PFSK-1 (cell line): ENCODE data around the gene GRM4.

Experiments
- FOXP2 ChIP-seq: optimal IDR thresholded peaks from 2 replicates; pipeline ENCODE3; 2011; ENCODE audit warnings: borderline replicate concordance, control low read depth, inconsistent platforms; ENCODE audit not compliant: insufficient read depth; ENCODE audit errors: extremely low read length, extremely low read depth
- POLR2AphosphoS5 ChIP-seq: IDR thresholded peaks from 2 replicates; pipeline ENCODE4 v1.6.1; 2012; ENCODE audit warnings: low read depth, mild to moderate bottlenecking, control low read depth, low read length, moderate library complexity
- REST ChIP-seq, 2 experiments: IDR thresholded peaks; 2 replicates each; pipeline versions ENCODE4 v1.6.1 to v1.8.0; 2011 to 2012; ENCODE audit warnings: low read depth in 2 of 2, low read length in 2 of 2, control low read depth in 1 of 2, inconsistent platforms in 1 of 2, mild to moderate bottlenecking in 1 of 2, moderate library complexity in 1 of 2; ENCODE audit not compliant: insufficient read depth in 1 of 2
- SIN3A ChIP-seq: IDR thresholded peaks from 2 replicates; pipeline ENCODE4 v1.6.1; 2012; ENCODE audit warnings: mild to moderate bottlenecking, low read length, moderate library complexity, borderline replicate concordance; ENCODE audit not compliant: insufficient read depth
- TAF1 ChIP-seq: IDR thresholded peaks from 2 replicates; pipeline ENCODE4 v1.6.1; 2012; ENCODE audit warnings: low read length, control low read depth, borderline replicate concordance; ENCODE audit not compliant: insufficient read depth

GRM4 gene

DNA sequence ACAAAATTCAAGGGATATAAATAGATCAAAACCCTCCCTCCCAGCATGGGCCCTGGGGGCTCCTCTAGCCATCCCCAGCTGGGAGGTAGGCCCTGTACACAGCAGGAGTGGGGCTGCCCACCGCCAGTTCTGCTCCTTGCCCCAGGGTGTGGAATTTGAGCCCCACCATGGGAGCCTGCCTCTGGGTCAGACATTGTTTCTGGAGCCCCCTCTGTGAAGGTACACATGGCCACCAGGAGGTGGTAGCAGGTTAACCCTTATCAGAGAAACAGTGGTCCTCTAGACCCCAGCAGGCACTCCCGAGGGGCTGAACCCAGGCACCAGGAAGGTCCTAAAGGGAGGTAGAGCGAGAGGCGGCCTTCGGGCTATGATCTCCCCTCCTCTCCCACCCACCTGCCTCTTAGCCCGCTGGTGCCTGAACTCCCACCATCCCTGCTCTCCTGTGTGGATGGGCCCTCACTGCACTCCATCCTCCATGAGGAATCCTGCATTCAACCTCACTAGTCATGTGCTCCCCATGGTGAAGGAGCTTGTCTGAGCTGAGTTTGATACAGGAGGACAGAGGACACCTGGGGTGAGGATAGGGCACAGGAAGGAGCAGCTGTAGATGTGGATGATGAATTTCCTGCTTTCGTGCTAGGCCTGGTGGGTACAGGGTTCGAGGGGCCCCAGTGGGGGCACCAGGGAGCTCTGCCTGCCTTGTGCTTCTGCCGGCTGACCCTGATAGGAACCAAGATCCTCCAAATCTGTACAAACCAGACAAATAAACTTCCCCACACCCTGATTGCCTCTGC is 114.9 kb downstream of the GRM4 start:
- no peak for TF ChIP-seq SIN3A
- no peak for TF ChIP-seq TAF1
- no peak for TF ChIP-seq REST (IDR thresholded peaks at IDR 0.05; ENCODE audit: insufficient read depth in 1 of 2, low read depth in 2 of 2, low read length in 2 of 2)
- TF ChIP-seq FOXP2: no peak

DNA sequence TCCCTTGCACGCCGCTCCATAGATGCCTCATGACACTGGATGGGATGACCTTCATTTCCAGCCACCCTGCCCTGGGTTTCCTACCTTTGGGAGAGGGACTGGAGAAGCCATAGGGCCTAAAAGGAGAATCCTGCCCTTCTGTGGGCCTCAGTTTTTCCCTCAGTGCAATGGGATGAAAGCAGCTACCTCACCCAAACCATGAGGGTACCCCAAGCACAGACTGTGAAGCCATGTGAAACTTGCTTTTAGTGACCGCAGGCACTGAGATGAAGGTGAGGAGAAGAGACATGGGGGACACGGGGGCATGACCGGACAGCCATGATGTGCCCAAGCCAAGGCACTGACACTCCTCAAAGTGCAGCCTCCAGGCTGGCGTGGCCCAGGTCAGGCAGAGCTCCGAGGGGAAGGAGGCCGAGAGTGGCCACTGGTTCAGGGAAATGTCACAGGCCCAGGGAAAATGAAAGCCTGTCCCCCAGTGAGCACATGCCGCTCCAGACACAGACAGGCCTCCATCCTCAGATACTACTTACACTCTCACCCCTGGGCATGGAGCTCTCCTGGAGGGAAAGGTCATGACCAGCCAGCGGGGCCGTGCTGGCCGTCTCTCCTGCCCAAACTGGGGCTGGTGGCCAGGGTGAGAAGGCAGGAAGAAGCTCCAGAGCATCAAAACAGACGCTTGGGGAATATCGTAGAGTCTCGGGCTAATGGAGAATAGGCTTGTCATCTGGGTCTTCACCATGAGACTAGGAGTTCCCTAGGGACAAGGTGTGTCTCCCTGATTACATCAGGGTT is 116.2 kb downstream of the GRM4 start:
- TF ChIP-seq TAF1 (no peak), FOXP2 (no peak), REST (IDR thresholded peaks at IDR 0.05; ENCODE audit: insufficient read depth in 1 of 2, low read depth in 2 of 2, low read length in 2 of 2) (no peak), POLR2AphosphoS5 (no peak), SIN3A (no peak)

DNA sequence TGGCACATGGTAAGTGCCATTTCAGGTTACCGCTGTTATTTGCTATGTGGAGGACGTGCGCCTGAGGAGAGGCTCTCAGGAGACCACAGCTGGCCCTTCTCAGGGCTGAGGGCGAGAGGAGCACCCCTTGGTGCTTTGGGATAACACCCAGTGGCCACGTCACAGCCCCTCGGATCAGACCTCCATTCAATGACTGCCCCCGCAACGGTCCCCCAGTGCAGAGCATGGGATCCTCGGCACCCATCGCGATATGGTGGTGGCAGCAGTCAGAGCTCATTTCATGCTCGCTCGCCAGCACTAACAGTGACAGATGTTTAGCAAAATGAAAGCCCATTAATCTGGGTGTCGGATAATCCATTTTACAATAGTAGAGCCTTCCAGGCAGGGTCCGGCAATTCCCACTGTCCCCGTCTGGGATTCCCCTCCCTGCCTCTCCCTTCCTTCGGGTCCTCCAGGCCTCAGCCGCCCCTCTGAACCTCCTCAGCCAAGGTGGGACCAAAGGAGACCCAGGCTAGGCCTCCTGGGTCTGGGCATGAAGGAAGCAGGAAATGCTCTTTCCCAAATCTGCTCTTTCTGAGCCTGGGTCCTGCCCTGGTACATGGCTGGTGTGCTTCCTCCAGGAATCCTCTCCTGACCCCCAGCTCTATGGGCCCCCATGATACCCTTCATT is 117.1 kb downstream of the GRM4 start:
- no peak for TF ChIP-seq SIN3A
- TF ChIP-seq TAF1: no peak
- TF ChIP-seq POLR2AphosphoS5: no peak
- TF ChIP-seq REST (IDR thresholded peaks at IDR 0.05; ENCODE audit: insufficient read depth in 1 of 2, low read depth in 2 of 2, low read length in 2 of 2): no peak
- no peak for TF ChIP-seq FOXP2

DNA sequence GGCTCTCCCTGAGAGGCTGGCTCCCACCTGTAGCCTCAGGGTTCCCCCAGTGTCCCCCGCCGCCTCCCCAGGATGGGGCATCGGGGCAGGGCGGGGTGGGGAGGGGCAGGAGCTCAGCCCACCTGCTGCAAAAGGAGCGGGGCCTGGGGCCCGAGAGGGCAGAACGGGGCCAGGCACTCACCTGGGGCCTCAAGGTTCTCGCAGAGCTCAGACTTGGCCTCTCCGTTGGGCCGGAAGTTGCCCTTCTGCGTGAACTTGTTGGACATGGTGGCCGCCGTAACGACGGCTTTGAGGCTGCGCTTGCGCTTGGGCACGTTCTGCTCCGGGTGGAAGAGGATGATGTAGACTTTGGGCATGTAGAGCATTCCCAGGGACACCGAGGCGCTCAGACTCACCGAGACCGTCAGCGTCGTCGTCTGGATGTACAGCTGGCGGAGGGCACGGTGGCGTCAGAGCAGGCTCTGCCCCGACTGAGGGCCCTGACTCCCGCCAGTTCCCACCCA is 117.9 kb downstream of the GRM4 start:
- TF ChIP-seq FOXP2: no peak
- TF ChIP-seq REST (IDR thresholded peaks at IDR 0.05; ENCODE audit: insufficient read depth in 1 of 2, low read depth in 2 of 2, low read length in 2 of 2): no peak
- TF ChIP-seq TAF1: no peak
- TF ChIP-seq SIN3A: no peak
- no peak for TF ChIP-seq POLR2AphosphoS5
